ENCODE data around the gene PTGDS.
A peak's percentile ranks its signal among the peaks of the same experiment; 100 is the strongest.
"Not testable (repeated sequence)": the region's sequence is repeated elsewhere in the genome, so short reads cannot be mapped to it uniquely, and the experiment has no call there.

Gene PTGDS

DNA sequence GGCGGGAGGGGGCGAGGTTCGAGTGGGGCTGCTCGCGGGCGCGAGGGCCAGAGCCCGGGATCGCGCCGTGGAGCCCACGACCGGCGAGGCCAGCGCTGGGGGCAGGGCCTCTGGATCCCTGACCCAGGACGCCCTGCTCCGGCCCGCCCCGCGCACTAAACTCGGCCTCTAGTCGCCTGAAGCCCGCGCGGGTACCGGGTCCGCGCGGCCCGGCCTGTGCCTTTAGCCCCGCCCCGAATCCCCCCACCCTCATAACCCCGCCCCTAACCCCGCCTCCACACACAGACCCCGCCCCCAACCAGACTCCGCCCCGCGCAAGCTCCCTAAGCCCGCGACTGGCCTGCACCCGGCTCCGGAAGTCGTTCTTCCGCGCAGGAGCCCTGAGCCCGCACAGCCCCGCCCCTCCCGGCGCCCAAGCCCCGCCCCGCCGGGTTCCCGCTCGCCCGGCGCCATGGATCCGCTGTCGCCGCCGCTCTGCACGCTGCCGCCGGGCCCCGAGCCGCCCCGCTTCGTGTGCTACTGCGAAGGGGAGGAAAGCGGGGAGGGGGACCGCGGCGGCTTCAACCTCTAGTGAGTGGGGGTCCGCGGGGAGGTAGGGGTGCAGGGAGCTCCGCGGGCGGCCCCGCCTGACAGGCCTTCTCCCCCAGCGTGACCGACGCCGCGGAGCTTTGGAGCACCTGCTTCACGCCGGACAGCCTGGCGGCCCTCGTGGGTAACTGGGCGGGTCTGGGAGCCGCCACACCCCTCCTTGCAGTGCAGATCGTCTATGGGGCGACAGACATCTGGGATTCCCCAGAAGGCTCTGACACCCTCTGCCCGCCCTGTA lies 14.9 kb downstream of the PTGDS start, which contains the start of gene PAXX:
Gene PAXX, plus strand, starts transcription at position 430 of the 826 bp plus-strand sequence. Its CDS starts 22 bp downstream, at position 452.
- DNase-seq (ENCODE audit: low spot score) = peak; percentile 87

DNA sequence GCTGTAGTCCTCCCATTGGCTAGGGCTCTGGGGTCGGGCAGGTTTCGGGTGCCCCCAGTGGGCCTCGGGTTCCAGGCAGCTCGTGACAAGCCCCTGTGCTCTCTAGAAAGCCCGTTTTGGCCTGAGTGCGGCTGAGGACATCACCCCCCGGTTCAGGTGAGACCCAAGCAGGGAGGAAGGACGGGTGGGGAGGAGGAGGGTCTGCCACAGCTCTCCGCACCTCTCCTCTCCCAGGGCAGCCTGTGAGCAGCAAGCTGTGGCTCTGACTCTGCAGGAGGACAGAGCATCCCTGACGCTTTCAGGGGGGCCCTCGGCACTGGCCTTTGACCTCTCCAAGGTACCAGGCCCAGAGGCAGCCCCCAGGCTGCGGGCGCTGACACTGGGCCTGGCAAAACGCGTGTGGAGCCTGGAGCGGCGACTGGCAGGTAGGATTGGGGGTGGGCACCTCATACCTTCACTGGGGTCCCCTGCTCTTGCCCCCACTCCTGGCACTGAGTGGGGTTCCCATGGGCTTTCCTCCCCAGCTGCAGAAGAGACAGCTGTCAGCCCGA lies 15.6 kb downstream of the PTGDS start:
- DNase-seq (ENCODE audit: low spot score) = no peak

DNA sequence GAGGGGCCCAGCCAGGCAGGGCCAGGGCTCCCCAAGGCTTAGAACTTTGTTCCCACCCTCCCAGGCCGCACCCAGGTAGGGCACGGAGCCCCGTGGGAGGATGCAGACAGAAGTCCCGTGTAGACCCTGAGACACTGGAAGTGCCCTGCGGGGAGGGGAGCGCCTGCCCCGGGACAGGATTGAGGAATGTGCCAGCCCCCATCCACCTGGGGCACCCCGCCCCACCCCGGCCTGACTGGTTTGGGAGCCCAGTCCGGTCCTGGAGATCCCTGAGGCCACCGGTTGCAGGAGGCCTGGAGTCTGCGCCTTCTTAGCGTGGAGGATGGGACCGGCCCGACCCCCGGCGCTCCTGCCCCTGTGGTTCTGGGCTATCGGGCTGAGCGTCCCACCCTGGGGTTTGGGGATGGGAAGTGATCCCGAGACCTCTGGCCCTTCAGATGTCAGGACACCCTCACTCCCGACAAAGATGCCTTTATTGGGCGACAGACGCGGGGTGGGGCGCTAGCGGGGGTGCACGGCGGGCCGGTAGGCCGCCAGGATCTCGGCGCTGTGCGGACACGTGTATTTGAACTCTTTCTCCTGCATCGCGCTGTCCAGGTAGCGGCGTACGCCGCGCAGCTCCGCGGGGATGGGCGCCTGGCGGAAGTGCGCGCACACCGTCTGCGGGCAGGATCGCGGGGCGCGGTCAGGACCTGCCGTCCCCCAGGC lies 17.0 kb downstream of the PTGDS start:
- DNase-seq (ENCODE audit: low spot score) = no peak

DNA sequence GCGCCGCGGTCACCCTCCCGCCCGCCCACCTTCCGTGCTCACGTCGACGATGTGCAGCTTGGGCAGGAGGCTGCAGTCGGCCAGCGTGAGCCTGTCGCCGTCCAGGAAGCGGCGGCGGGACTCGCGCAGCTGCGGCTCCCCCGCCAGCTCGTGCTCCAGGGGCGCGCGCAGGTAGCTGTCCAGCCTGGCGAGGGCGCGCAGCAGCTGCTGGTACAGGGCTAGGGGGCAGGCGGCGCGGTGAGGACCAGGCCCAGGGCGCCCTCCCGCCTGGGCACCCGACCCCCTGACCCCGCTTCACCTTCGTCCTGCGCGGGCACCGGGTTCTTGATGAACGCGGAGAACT lies 17.6 kb downstream of the PTGDS start:
- no peak for DNase-seq (ENCODE audit: low spot score)

DNA sequence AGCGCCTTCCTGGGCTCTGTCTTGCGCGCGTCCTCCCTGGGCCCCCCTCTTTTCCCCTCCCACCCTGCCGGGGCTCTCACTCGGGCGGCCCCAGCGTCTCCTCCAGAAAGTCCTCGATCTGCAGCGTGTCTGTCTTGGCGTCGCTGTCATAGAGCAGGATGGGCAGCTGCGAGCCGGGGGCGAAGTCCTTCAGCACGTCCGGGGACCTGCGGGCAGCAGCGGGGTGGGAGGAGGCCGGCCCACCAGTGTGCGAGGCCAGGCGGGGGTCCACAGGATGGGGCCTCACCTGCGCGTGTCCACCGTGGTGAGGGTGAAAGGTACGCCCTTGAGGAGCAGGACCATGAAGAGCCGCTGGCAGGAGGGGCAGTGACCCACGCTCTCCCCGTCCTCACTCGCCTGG lies 18.1 kb downstream of the PTGDS start:
- DNase-seq (ENCODE audit: low spot score) = no peak

DNA sequence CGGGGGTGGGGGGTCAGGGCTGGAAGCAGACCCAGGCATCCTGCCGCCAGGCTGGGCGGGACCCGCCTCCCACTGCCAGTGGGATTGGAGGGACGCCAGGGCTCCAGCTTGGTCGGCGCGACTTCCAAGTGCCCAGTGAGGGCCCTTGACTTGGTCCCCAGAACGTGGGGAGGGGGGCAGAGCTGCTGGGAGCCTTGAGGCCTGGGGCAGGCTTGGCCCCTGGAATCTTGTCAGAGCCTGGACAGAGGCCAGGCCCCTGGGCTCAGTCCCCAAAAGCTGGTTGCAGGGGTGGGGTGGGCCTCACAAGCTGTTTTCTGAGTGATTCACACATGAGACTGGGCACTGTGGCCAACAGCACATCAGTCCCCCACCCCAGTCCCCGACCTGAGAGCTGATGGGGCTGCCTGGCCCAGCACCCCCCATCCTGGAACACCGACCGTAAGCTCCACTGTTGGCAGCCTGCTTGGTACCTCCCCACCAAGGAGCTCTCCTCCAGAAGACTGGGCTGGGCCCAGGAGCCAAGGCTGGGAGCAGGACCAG lies 18.5 kb downstream of the PTGDS start:
- DNase-seq (ENCODE audit: low spot score) = no peak

DNA sequence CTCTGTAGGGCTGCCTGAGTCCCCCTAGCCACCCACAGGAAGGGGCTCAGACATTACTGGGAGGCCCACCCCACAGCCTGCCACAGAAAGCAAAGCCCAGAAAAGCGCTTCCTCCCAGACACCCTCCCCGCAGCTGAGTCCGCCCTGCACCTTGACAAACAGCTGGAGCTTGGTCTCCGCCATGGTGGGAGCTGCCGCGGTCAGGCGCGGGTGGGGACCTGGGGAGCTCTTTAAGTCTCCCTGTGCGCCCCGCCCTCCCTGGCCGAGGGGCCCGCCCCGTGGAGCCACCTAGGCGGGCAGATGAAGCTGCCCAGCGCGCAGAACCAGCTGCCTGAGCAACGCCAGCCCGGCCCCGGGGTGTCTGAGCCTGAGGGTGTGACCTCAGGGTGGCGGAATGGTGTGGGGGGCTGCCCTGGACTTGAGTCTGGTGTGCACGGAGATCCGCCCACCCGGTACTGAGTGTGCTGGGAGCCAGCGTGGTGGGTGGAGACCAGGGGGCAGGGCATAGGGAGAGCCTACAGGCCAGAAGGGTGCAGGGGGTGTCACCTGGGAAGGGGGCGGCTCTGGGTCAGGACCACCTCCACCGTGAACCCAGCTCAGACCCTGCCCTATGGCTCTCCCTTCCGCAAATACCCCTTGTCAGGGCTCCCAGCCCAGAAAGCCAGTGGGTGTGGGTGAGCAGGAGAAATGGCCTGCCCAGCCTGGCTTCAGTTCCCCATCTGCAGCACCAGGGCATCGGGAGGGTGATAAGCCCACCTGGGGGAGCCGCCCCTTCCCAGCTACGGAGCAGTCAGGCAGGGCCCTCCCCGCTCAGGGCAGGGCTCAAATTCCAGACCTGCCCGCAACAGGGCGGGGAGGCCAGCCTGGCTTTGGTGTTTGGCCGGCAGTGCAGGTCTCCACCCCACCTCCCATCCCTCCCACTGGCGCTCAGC lies 19.3 kb downstream of the PTGDS start, which contains the start of gene CLIC3:
Gene CLIC3, minus strand, starts transcription at position 208 of the 932 bp plus-strand sequence. Its CDS starts 25 bp downstream, at position 183.
- DNase-seq (ENCODE audit: low spot score) = no peak

DNA sequence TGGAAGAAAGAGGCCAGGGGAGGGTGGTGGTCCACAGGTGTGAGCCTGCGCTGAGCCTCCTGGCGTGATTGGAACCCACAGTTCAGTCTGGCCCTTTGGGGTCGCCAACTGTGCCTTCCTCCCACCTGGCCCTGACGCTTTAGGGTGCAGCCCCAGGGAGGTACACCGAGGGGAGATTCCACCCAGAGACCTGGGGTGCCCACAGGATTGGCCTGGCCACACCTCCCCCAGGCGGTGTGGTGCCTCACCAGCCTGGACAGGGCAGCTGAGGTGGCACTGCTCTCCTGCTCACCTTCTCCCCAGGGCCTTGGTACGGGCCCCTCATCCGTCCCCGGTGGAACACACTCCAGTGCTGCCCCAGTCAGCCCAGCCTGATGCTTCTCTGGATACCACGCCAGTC lies 20.1 kb downstream of the PTGDS start:
- DNase-seq (ENCODE audit: low spot score) = no peak

DNA sequence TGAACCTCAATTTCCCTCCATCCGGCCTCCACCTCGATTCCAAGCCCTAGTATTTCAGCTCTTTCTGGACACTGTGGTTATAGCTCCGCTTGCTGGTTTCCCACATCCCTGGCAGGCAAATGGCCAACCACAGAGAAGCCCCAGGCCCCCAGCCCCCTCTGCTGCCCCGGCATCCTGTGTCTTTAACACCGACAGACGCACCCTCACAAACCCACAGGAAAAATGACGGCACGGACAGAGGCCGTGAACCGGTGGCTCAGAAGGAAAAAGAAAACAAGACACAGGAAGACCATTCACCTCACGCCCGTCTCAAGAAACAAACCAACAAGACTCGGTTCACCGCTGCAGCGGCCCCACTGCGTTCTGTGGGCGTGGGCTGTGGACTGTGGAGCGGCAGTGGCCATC lies 20.5 kb downstream of the PTGDS start:
- no peak for DNase-seq (ENCODE audit: low spot score)

DNA sequence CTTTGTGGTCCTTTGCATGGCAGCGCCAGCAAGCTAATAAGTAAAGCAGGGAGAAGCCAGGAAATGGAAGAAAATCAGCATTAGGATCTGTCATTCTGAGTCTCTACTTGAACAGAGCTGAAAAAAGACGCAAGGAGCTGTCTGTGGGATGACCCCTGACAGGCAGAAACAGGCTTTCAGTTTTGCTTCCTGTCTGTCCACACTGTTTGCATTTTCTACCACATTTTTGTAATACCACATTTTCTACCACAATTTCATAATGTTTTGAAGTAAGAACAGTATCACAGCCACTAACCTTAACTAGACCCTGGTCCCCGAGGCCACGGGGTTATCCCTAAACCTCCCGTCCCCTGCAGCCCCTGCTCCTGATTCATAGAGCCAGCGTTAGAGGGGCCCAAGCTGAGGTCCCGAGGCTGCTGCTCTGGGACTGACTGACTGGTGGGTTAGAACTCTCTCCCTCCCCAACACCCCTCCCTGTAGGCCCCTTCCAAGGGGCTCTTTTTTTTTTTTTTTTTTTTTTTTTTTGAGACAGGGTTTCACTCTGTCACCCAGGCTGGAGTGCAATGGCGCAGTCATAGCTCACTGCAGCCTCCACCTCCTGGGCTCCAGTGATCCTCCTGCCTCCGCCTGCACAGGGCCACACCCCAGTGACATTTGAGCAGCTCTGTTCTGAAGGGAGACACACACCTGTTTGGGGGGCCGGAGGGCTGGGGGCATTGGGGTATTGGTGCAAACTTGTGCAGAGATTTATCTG lies 23.1 kb downstream of the PTGDS start:
- DNase-seq (ENCODE audit: low spot score) = no peak

DNA sequence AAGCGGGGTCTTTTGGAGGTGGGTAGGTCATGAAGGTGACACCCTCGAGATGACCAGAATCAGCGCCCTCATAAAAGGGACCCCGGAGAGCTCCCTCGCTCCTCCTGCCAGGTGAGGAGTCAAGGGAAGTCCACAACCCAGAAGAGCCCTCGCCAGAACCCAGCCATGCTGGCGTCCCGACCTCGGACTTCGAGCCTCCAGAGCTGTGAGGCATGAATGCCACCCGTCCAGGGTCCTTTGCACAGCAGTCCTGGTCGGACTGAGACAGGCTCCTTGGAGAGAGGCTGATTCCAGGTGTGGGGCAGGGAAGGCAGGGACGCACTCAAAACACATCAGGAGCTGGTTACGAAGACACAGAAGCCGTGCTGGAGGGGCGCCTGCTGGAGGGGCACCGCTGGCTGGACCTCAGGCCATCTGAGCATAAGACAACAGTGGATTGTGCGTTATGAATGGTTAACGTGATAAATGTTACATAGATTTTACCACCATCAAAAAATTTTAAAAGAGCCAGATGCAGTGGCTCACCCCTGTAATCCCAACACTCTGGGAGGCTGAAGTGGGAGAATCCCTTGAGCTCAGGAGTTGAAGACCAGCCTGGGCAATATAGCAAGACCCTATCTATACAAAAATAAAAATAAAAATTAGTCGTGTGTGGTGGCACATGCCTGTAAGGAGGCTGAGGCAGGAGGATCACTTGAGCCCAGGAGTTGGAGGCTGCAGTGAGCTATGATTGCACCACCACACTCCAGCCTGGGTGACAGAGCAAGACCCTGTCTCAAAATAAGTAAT lies 24.7 kb downstream of the PTGDS start:
- no peak for DNase-seq (ENCODE audit: low spot score)

DNA sequence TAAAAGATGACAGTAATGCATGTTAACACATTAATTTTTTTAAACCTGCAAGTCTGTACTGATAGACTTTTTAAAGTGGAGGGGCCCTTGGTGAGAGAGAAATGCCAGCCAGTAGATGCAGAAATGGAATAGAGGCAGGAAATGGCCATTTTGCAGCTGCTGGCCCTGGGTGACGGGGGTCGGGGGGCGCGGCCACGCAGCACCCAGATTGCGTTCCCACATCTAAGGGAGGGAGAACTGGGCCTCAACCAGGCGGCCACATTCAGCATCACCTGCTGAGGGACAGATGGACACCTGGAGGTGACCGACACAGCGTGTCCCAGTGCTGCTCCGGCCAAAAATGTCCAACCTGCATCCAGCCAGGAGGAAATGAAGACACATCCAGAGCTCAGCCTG lies 25.3 kb downstream of the PTGDS start:
- DNase-seq (ENCODE audit: low spot score) = no peak

DNA sequence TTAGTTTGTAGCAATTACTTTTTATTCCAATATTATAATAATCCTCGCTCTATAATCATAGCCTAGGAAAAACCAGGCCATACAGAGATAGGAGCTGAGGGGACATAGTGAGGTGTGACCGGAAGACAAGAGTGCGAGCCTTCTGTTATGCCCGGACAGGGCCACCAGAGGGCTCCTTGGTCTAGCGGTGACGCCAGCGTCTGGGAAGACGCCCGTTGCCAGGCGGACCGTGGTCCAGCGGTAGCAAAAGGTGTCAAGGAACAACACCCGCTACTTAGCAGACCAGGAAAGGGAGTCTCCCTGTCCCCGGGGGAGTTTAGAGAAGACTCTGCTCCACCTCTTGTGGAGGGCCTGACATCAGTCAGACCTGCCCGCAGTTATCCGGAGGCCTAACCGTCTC lies 27.0 kb downstream of the PTGDS start:
- DNase-seq (ENCODE audit: low spot score) = not testable (repeated sequence)

DNA sequence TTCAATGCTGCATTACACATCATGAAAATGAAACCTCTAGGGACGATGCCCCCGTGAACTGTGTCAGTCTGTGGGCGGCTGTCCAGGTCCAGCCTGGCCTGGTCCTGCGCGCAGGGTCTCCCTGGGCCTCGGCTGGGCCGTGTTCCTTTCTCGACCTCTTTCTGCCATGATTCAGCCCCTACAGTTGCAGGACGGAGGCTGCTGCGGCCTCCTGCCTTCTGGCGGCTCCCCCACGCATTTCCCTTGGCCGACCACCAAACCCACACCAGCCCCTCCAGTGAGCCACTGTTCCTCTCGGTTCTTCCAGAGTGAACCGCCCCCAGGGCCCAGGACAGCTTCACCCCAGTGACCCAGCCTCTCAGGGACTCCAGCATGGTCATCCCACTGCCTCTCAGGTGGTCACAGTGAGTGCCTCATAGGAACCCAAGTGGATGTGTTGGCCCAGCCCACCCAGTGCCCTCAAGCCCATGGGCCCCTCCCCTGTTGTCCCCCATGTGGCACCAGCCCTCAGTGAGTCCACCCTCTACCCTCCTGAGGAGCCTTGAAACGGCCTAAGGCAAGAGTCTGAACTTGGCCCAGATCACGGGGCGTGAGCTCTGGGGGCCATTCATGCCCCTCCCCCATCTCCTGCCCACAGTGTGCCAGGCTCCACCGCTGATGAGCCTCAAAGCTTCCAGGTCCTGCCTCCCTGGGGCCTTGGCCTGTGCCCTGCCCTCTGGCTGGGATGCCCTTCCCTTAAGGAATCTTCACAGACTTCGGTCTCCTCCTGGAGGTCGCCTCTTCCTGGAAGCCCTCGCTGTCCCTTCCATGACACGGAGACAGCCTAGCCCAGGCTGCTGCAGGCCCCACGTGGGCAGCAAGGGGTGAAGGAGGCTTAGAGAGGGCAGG lies 29.1 kb downstream of the PTGDS start:
- DNase-seq (ENCODE audit: low spot score) = no peak

DNA sequence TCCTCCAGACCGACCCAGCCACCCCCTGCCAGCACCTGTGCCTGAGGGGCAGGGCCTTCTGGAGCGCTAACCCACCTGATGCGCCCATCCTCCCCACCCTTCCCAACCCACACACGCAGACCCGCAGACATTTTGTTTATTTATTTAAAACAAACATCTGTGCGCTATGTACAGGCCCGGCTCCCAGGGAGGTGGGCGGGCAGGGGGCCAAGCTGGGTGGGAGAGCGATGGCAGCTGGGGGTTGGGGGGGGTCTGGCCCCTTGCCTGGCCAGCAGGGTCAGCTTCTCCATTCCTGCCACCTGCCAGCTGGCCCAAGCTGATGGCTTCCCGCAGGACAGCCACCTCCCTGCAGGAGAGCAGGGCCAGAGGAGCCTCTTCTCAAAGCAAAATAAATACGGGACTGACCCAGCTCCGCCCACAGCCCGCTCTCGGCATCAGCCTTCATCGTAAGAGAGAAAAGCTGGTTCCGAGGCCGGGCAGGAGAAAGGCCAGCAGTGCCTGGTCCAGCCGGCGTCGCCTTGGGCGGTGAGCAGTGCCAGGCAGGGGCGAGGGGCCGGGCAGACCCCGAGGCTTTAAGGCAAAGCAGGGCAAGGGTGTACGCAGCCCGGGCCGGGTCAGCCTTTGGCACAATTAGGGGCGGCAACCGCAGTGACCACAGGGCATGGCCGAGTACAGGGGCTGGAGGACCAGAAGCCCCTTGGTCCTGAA lies 30.0 kb downstream of the PTGDS start:
- DNase-seq (ENCODE audit: low spot score) = no peak

DNA sequence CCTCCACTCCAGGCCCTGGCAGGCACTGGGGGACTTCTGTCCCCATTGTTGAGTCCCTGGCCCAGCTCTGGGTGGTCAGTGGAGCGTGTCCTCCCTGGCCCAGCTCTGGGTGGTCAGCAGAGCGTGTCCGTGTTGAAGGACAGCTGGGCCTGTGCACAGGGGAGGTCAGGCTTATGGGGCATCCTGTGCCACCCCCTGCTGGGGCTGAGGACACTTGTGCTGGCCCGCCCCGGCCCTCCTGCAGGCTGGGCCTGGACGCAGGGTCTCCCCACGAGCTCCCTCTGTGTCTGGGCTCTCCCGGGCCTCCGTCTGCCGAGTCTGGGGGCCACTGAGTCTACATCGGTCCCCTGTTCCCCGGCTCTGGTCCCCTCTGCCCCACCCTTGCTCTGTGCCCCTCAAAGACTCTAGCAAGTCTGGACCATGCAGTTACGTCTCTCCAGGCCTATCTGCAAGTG lies 30.5 kb downstream of the PTGDS start:
- DNase-seq (ENCODE audit: low spot score) = no peak

DNA sequence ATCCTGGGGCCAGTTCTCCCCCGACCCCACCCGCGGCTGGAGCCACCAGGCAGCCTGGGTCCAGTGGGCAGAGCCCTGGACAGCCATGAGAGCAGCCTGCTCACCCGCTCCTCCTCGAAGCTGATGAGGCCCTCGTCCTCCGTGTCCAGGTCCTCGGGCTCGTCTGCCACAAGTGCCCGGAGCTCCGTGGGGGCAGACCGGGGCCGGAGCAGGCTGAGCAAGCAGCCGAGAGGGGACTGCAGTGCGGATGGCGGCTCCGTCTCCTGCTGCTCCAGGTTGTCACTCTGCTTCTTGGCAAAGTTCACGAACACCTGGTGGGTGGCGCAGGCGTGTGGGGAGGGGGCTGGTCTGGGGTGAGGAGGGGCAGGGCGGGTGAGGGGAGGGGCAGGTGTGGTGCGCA lies 31.0 kb downstream of the PTGDS start:
- no peak for DNase-seq (ENCODE audit: low spot score)

DNA sequence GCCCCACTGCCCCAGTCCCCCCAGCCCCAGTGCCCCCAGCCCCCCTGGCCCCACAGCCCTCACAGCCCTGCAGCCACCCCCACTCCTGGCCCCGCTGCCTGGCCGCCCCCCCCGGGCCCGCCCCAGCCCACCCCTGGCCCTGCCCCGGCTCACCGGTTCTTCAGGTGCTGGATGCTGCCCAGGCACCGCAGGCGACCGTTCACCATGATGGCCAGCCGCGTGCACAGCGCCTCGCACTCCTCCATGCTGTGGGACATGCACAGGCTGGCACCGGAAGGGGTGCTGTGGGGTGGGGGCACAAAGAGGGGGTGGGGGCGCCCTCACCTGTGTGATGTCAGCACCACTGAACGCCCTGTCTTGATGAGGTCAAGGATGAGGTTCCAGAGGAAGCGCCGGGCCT lies 31.9 kb downstream of the PTGDS start:
- DNase-seq (ENCODE audit: low spot score) = no peak

All from putamen (tissue), 1 donor.